ENCODE measurements around the gene GRK7. TPM values are rescaled to one million over a fixed set of nuclear protein-coding genes. Genes with fewer than 3 reads are reported as not detected.
A peak's percentile ranks its signal among the peaks of the same experiment; 100 is the strongest.
"Not testable (repeated sequence)": the region's sequence is repeated elsewhere in the genome, so short reads cannot be mapped to it uniquely, and the experiment has no call there.

GRK7 gene
- total and polyA plus RNA-seq, 5 donors, result not detected

- H3K9me3 ChIP-seq (ENCODE audit: control insufficient read depth, low read length), result no peaks in the 10 kb centered on the region
- no peak overlapping the region for H3K4me3 ChIP-seq (ENCODE audit: low read length)
- DNase-seq, result no peak
- intact Hi-C loops (cut with DNase I), result loop anchor here in 1 of 4 donors (10.0 kb wide), 1 partner anchor 80 kb away; the partner anchor contains the start of gene ATP1B3
- no peak overlapping the region for H3K27ac ChIP-seq (ENCODE audit: low read length)
- 86% methylated on average over 4 of the region's 4 CpGs for WGBS
- ATAC-seq, result no peak
- no peaks in the 10 kb centered on the region for H3K27me3 ChIP-seq (ENCODE audit: control insufficient read depth, insufficient read depth)
- H3K4me1 ChIP-seq (ENCODE audit: control insufficient read depth, insufficient read depth, low read length), result peaks cover 3% of the 10 kb centered on the region
Measured at GRCh38 chr3:141795276-141795675, 32.1 kb downstream of the GRK7 start.

GRCh38 chr3:141795741-141796080 lies 32.5 kb downstream of the GRK7 start:
- ATAC-seq, result no peak
- Histone ChIP-seq H3K27ac (ENCODE audit: low read length) (no peak overlapping the region), H3K27me3 (ENCODE audit: control insufficient read depth, insufficient read depth) (no peaks in the 10 kb centered on the region), H3K4me3 (ENCODE audit: low read length) (no peak overlapping the region), H3K4me1 (ENCODE audit: control insufficient read depth, insufficient read depth, low read length) (peaks cover 3% of the 10 kb centered on the region), H3K9me3 (ENCODE audit: control insufficient read depth, low read length) (no peaks in the 10 kb centered on the region)
- intact Hi-C loops (cut with DNase I), result loop anchor here in 1 of 4 donors (10.0 kb wide), 1 partner anchor 79 kb away; the partner anchor contains the start of gene ATP1B3
- no peak for DNase-seq
- 81% methylated on average over 5 of the region's 5 CpGs for WGBS

GRCh38 chr3:141796081-141796888 lies 33.1 kb downstream of the GRK7 start:
- peaks cover 3% of the 10 kb centered on the region for H3K4me1 ChIP-seq (ENCODE audit: control insufficient read depth, insufficient read depth, low read length)
- intact Hi-C loops (cut with DNase I), result loop anchor here in 1 of 4 donors (10.0 kb wide), 1 partner anchor 79 kb away; the partner anchor contains the start of gene ATP1B3
- no peak overlapping the region for H3K4me3 ChIP-seq (ENCODE audit: low read length)
- H3K27ac ChIP-seq (ENCODE audit: low read length), result peak overlapping the region; percentile 51
- ATAC-seq, result peak; percentile 54 to 73
- DNase-seq, result peak; percentile 80 to 91 (median 83)
- no peaks in the 10 kb centered on the region for H3K27me3 ChIP-seq (ENCODE audit: control insufficient read depth, insufficient read depth)
- H3K9me3 ChIP-seq (ENCODE audit: control insufficient read depth, low read length), result no peaks in the 10 kb centered on the region
- 66% methylated on average over 11 of the region's 11 CpGs for WGBS

GRCh38 chr3:141796889-141797781 lies 33.9 kb downstream of the GRK7 start:
- Histone ChIP-seq H3K27me3 (ENCODE audit: control insufficient read depth, insufficient read depth) (no peaks in the 10 kb centered on the region), H3K9me3 (ENCODE audit: control insufficient read depth, low read length) (no peaks in the 10 kb centered on the region), H3K4me3 (ENCODE audit: low read length) (peak overlapping the region; percentile 25), H3K4me1 (ENCODE audit: control insufficient read depth, insufficient read depth, low read length) (peaks cover 3% of the 10 kb centered on the region), H3K27ac (ENCODE audit: low read length) (peak overlapping the region; percentile 51)
- 17% methylated on average over 49 of the region's 49 CpGs for WGBS
- intact Hi-C loops (cut with DNase I), result loop anchor here in 1 of 4 donors (10.0 kb wide), 1 partner anchor 78 kb away; the partner anchor contains the start of gene ATP1B3
- ATAC-seq (peak; percentile 88), DNase-seq (peak; percentile 78 to 91 (median 89))

GRCh38 chr3:141797819-141798447 lies 34.7 kb downstream of the GRK7 start:
- DNase-seq (no peak), ATAC-seq (peak; percentile 25 to 30)
- peak overlapping the region; percentile 25 for H3K4me3 ChIP-seq (ENCODE audit: low read length)
- no peaks in the 10 kb centered on the region for H3K9me3 ChIP-seq (ENCODE audit: control insufficient read depth, low read length)
- H3K27me3 ChIP-seq (ENCODE audit: control insufficient read depth, insufficient read depth), result no peaks in the 10 kb centered on the region
- intact Hi-C loops (cut with DNase I), result loop anchor here in 1 of 4 donors (10.0 kb wide), 1 partner anchor 77 kb away; the partner anchor contains the start of gene ATP1B3
- peak overlapping the region; percentile 51 for H3K27ac ChIP-seq (ENCODE audit: low read length)
- 62% methylated on average over 10 of the region's 10 CpGs for WGBS
- H3K4me1 ChIP-seq (ENCODE audit: control insufficient read depth, insufficient read depth, low read length), result peaks cover 3% of the 10 kb centered on the region

- intact Hi-C loops (cut with DNase I), result loop anchor here in 1 of 4 donors (10.0 kb wide), 1 partner anchor 76 kb away; the partner anchor contains the start of gene ATP1B3
- H3K4me1 ChIP-seq (ENCODE audit: control insufficient read depth, insufficient read depth, low read length), result peaks cover 3% of the 10 kb centered on the region
- H3K9me3 ChIP-seq (ENCODE audit: control insufficient read depth, low read length), result no peaks in the 10 kb centered on the region
- H3K27ac ChIP-seq (ENCODE audit: low read length), result no peak overlapping the region
- WGBS, result 49% methylated on average over 11 of the region's 11 CpGs
- ATAC-seq (peak; percentile 50 to 59), DNase-seq (peak; percentile 57 to 83 (median 83))
- no peaks in the 10 kb centered on the region for H3K27me3 ChIP-seq (ENCODE audit: control insufficient read depth, insufficient read depth)
- no peak overlapping the region for H3K4me3 ChIP-seq (ENCODE audit: low read length)
Measured at GRCh38 chr3:141798448-141798845, 35.2 kb downstream of the GRK7 start.

- H3K27ac ChIP-seq (ENCODE audit: low read length), result no peak overlapping the region
- no peak for DNase-seq
- no peaks in the 10 kb centered on the region for H3K9me3 ChIP-seq (ENCODE audit: control insufficient read depth, low read length)
- H3K27me3 ChIP-seq (ENCODE audit: control insufficient read depth, insufficient read depth), result no peaks in the 10 kb centered on the region
- peaks cover 3% of the 10 kb centered on the region for H3K4me1 ChIP-seq (ENCODE audit: control insufficient read depth, insufficient read depth, low read length)
- intact Hi-C loops (cut with DNase I), result no loop called here
- 55% methylated on average over 6 of the region's 6 CpGs for WGBS
- no peak overlapping the region for H3K4me3 ChIP-seq (ENCODE audit: low read length)
- no peak for ATAC-seq
Measured at GRCh38 chr3:141802316-141803077, 39.3 kb downstream of the GRK7 start.

GRCh38 chr3:141803538-141803937 lies 40.3 kb downstream of the GRK7 start:
- H3K9me3 ChIP-seq (ENCODE audit: control insufficient read depth, low read length); H3K27ac ChIP-seq (ENCODE audit: low read length); ATAC-seq; H3K4me1 ChIP-seq (ENCODE audit: control insufficient read depth, insufficient read depth, low read length); H3K4me3 ChIP-seq (ENCODE audit: low read length); DNase-seq; intact Hi-C loops (cut with DNase I); H3K27me3 ChIP-seq (ENCODE audit: control insufficient read depth, insufficient read depth): not testable (repeated sequence)
- 89% methylated on average over 6 of the region's 6 CpGs for WGBS

- intact Hi-C loops (cut with DNase I), result no loop called here
- ATAC-seq, result no peak
- Histone ChIP-seq H3K27ac (ENCODE audit: low read length) (no peak overlapping the region), H3K4me1 (ENCODE audit: control insufficient read depth, insufficient read depth, low read length) (no peaks in the 10 kb centered on the region), H3K9me3 (ENCODE audit: control insufficient read depth, low read length) (no peaks in the 10 kb centered on the region), H3K27me3 (ENCODE audit: control insufficient read depth, insufficient read depth) (no peaks in the 10 kb centered on the region), H3K4me3 (ENCODE audit: low read length) (no peak overlapping the region)
- WGBS, result 95% methylated on average over 2 of the region's 2 CpGs
- no peak for DNase-seq
Measured at GRCh38 chr3:141804447-141804777, 41.2 kb downstream of the GRK7 start.
